SJCRH30 (cell line): ENCODE measurements around the gene LIPT1. TPM values are rescaled to one million over a fixed set of nuclear protein-coding genes. Genes with fewer than 3 reads are reported as not detected.

Source experiments
- DNase-seq, 2 experiments: peaks; one replicate each; pipeline ENCODE4 v3.0.0-alpha.2; 2015 to 2020
- H3K27ac ChIP-seq: fragments of 250-450 bp; sonication (Bioruptor Pico); 2 replicates; pipeline ENCODE4 v1.5.1; 2020; ENCODE audit warnings: mild to moderate bottlenecking, moderate library complexity
- H3K27me3 ChIP-seq: fragments of 250-450 bp; sonication (Bioruptor Pico); 2 replicates; pipeline ENCODE4 v1.5.1; 2020; ENCODE audit warnings: mild to moderate bottlenecking, moderate library complexity
- H3K36me3 ChIP-seq: fragments of 250-450 bp; sonication (Bioruptor Pico); 2 replicates; pipeline ENCODE4 v1.5.1; 2020; ENCODE audit warnings: mild to moderate bottlenecking, moderate library complexity
- H3K4me1 ChIP-seq: fragments of 250-450 bp; sonication (Bioruptor Pico); 2 replicates; pipeline ENCODE4 v1.5.1; 2020; ENCODE audit warnings: mild to moderate bottlenecking, moderate library complexity
- H3K4me3 ChIP-seq: fragments of 250-450 bp; sonication (Bioruptor Pico); 2 replicates; pipeline ENCODE4 v1.5.1; 2020; ENCODE audit warnings: mild to moderate bottlenecking, moderate library complexity
- H3K9me3 ChIP-seq: fragments of 250-450 bp; sonication (Bioruptor Pico); replicated peaks from 2 replicates; pipeline ENCODE4 v1.5.1; 2020; ENCODE audit warnings: mild to moderate bottlenecking, moderate library complexity
- total RNA-seq: library from RNA; depleted of rRNA; stranded (reverse); fragments of >200 nt; shearing (Covaris generic); gene quantifications from 2 replicates; pipeline ENCODE4 v1.2.3, GENCODE V29; 2014

The LIPT1 gene
- total RNA-seq, 1 experiment from 2014 or later, result 7.7 TPM

- Histone ChIP-seq H3K36me3 (no peaks in the 10 kb centered on the region), H3K9me3 (no peaks in the 10 kb centered on the region), H3K4me1 (no peaks in the 10 kb centered on the region), H3K27me3 (no peaks in the 10 kb centered on the region), H3K27ac (peak overlapping the region; percentile 59; the same call in 1 of the 2 replicates), H3K4me3 (peak overlapping the region; percentile 89)
- no peak for DNase-seq
Observed at GRCh38 chr2:99153921-99154604, 704 bp upstream of the LIPT1 start.

DNA sequence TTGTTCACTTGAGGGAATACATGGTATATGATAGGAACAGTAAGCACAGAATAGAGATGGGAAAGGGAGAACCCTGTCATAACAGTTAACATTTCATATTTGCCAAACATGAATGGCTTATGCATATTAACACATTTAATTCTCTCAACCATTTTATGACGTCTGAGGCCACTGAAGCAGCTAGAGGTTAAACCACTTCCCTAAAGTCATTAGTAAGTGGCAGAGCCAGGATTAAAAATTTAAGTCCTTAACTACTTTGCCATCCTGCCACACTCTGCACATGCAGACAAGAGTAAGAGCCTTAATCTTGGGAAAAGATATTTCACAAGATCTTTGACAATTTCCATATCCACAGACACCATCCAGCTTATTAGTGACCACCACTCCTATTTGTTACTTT lies 2.1 kb downstream of the LIPT1 start:
- Histone ChIP-seq H3K4me1 (no peaks in the 10 kb centered on the region), H3K27me3 (no peaks in the 10 kb centered on the region), H3K27ac (no peak overlapping the region), H3K9me3 (no peaks in the 10 kb centered on the region), H3K4me3 (no peak overlapping the region), H3K36me3 (no peaks in the 10 kb centered on the region)
- DNase-seq, result no peak

- Histone ChIP-seq H3K4me1 (no peaks in the 10 kb centered on the region), H3K27me3 (no peaks in the 10 kb centered on the region), H3K9me3 (no peaks in the 10 kb centered on the region), H3K36me3 (no peaks in the 10 kb centered on the region), H3K4me3 (no peak overlapping the region), H3K27ac (no peak overlapping the region)
- no peak for DNase-seq
Observed at GRCh38 chr2:99158599-99158998, 3.8 kb downstream of the LIPT1 start.

DNA sequence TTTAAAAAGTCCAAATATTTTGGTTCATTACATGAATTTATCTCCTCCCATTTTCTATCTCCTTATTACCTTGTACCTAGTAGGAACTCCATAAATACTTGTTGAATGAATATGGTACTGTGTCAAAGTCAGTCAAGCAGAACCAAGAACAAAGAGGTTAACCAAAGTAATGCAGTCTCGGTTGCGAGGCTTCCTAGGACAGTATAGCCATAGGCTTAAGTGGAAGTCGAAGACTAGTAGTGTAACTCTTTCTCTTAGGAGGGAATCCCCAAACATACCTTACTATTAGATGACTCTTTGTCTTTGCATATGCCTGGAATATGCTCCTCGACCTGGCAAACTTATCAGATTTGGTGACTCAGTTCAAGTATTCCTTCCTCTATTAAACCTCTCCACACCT lies 4.8 kb downstream of the LIPT1 start:
- Histone ChIP-seq H3K4me3 (no peak overlapping the region), H3K27ac (no peak overlapping the region), H3K4me1 (no peaks in the 10 kb centered on the region), H3K36me3 (no peaks in the 10 kb centered on the region; the same call in 1 of the 2 replicates), H3K9me3 (no peaks in the 10 kb centered on the region), H3K27me3 (no peaks in the 10 kb centered on the region)
- DNase-seq, result no peak

GRCh38 chr2:99166218-99166617 lies 11.5 kb downstream of the LIPT1 start:
- H3K27me3 ChIP-seq, result no peaks in the 10 kb centered on the region
- DNase-seq, result no peak
- H3K27ac ChIP-seq, result no peak overlapping the region
- H3K4me1 ChIP-seq, result no peaks in the 10 kb centered on the region
- H3K9me3 ChIP-seq, result no peaks in the 10 kb centered on the region
- peaks cover 31% of the 10 kb centered on the region for H3K36me3 ChIP-seq
- H3K4me3 ChIP-seq, result no peak overlapping the region

GRCh38 chr2:99169534-99169933 lies 14.8 kb downstream of the LIPT1 start:
- Histone ChIP-seq H3K27me3 (no peaks in the 10 kb centered on the region), H3K4me3 (no peak overlapping the region), H3K36me3 (peaks cover 39% of the 10 kb centered on the region), H3K9me3 (no peaks in the 10 kb centered on the region), H3K27ac (no peak overlapping the region), H3K4me1 (no peaks in the 10 kb centered on the region)
- DNase-seq, result no peak

GRCh38 chr2:99171377-99172140 lies 16.8 kb downstream of the LIPT1 start:
- H3K4me3 ChIP-seq, result no peak overlapping the region
- H3K27me3 ChIP-seq, result no peaks in the 10 kb centered on the region
- H3K36me3 ChIP-seq, result peaks cover 34% of the 10 kb centered on the region
- H3K9me3 ChIP-seq, result no peaks in the 10 kb centered on the region
- H3K4me1 ChIP-seq, result no peaks in the 10 kb centered on the region
- DNase-seq, result no peak
- no peak overlapping the region for H3K27ac ChIP-seq

- no peaks in the 10 kb centered on the region for H3K27me3 ChIP-seq
Observed at GRCh38 chr2:99180755-99181623, 26.2 kb downstream of the LIPT1 start, which contains the start of the genes MITD1 and MRPL30. MITD1 (minus strand) TSS chr2:99181058; CDS start chr2:99180981, 77 bp downstream. MRPL30 (plus strand) TSS chr2:99181184; CDS start chr2:99186204, 5,020 bp downstream.

DNA sequence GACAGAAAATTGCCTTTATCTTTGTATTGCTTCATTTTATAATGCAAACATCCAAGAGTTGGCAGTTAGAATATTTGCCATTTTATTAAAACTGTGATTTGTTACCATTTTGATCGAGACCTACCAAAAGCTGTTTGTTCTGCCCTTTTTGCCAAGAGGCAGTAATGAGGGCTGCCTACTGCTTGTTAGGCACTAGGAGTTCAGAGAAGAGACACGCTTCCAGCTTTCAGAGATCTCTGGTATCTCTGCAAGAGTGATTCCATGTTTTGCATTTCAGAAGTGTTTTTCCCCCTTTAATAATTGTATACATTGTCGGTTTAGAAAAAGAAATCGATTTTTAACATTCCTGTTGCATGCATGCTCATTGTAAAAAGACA lies 26.8 kb downstream of the LIPT1 start:
- H3K27ac ChIP-seq, result peak overlapping the region; percentile 64
- H3K36me3 ChIP-seq, result peaks cover under 1% of the 10 kb centered on the region; the same call in 1 of the 2 replicates
- peak overlapping the region; percentile 70 for H3K4me3 ChIP-seq
- no peaks in the 10 kb centered on the region for H3K4me1 ChIP-seq
- H3K9me3 ChIP-seq, result no peaks in the 10 kb centered on the region
- no peaks in the 10 kb centered on the region for H3K27me3 ChIP-seq
- DNase-seq, result peak in 1 of 2 experiments; percentile 38

More at GRCh38 chr2:99180755-99181623, 26.2 kb downstream of the LIPT1 start, which contains the start of the genes MITD1 and MRPL30:
- Histone ChIP-seq H3K4me3 (peak within 1 kb of the TSS; percentile 70), H3K4me1 (no peaks in the 10 kb centered on the region), H3K9me3 (no peaks in the 10 kb centered on the region), H3K27ac (peak within 1 kb of the TSS; percentile 64), H3K36me3 (no peaks in the 10 kb centered on the region)
- DNase-seq, result peak; percentile 92 to 98

GRCh38 chr2:99183025-99183424 lies 28.3 kb downstream of the LIPT1 start:
- Histone ChIP-seq H3K4me1 (no peaks in the 10 kb centered on the region), H3K36me3 (peaks cover 3% of the 10 kb centered on the region), H3K9me3 (no peaks in the 10 kb centered on the region), H3K4me3 (no peak overlapping the region), H3K27me3 (no peaks in the 10 kb centered on the region), H3K27ac (no peak overlapping the region)
- no peak for DNase-seq

- Histone ChIP-seq H3K9me3 (no peaks in the 10 kb centered on the region), H3K4me1 (no peaks in the 10 kb centered on the region), H3K4me3 (no peak overlapping the region), H3K27me3 (no peaks in the 10 kb centered on the region), H3K36me3 (peaks cover 16% of the 10 kb centered on the region), H3K27ac (no peak overlapping the region)
- no peak for DNase-seq
Observed at GRCh38 chr2:99184811-99185210, 30.0 kb downstream of the LIPT1 start.

DNA sequence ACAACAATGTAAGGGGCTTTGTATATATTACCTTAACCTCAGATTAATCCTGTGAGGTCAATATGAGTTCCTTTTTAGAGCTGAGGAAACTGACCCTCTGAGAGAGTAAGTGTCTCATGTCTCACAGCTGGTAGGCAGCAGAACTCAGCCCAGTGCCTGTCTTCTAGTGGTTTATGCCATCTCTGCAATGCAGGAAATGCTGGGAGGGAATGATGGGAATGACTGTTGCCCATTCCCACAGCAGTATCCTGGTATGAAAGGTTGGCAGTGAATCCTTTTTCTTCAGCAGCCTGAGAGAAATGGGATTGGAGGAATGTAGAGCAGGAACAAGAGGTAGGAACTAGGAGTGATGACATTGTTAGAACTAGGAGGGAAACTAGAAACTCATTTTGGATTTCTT lies 32.2 kb downstream of the LIPT1 start:
- H3K4me1 ChIP-seq, result no peaks in the 10 kb centered on the region
- no peak overlapping the region for H3K4me3 ChIP-seq
- no peak overlapping the region for H3K27ac ChIP-seq
- H3K9me3 ChIP-seq, result no peaks in the 10 kb centered on the region
- no peak for DNase-seq
- peaks cover 32% of the 10 kb centered on the region for H3K36me3 ChIP-seq
- no peaks in the 10 kb centered on the region for H3K27me3 ChIP-seq

GRCh38 chr2:99188357-99188756 lies 33.6 kb downstream of the LIPT1 start:
- DNase-seq, result no peak

DNA sequence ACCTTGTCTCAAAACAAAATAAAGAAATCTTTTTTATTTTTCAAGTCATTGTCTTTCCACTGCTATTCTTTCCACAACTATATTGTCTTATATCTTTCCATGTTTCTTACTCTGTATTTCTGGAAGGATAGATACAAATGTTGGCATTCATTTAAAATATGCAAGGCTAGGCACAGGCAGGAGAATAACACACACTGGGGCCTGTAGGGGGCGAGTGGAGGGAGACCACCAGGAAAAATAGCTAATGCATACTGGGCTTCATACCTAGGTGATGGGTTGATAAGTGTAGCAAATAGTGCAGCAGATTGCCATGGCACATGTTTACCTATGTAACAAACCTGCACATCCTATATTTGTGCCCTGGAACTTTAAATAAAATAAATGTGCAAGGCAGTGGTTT lies 35.8 kb downstream of the LIPT1 start:
- Histone ChIP-seq H3K4me3 (no peak overlapping the region), H3K36me3 (peaks cover 62% of the 10 kb centered on the region), H3K4me1 (no peaks in the 10 kb centered on the region), H3K27me3 (no peaks in the 10 kb centered on the region), H3K27ac (no peak overlapping the region), H3K9me3 (no peaks in the 10 kb centered on the region)
- DNase-seq, result no peak

More at GRCh38 chr2:99188357-99188756, 33.6 kb downstream of the LIPT1 start:
- Histone ChIP-seq H3K27me3 (no peaks in the 10 kb centered on the region), H3K4me3 (no peak overlapping the region), H3K36me3 (peaks cover 45% of the 10 kb centered on the region), H3K27ac (no peak overlapping the region), H3K4me1 (no peaks in the 10 kb centered on the region), H3K9me3 (no peaks in the 10 kb centered on the region)
